Spinal cord (tissue), 10 donors: ENCODE data around the gene ZC3H13. TPM values are rescaled to one million over a fixed set of nuclear protein-coding genes. Genes with fewer than 3 reads are reported as not detected.

Source experiments
- DNase-seq, 6 donors: peaks; one replicate each; pipeline versions ENCODE4 v3.0.0 to v3.0.0-alpha.2; 2013 to 2015; ENCODE audit warnings: low spot score in 6 of 6, low read depth in 4 of 6
- H3K27ac ChIP-seq: one replicate; pipeline ENCODE4 v1.5.1; 2013; ENCODE audit warnings: low read depth, low read length, control low read depth
- H3K27me3 ChIP-seq: one replicate; pipeline ENCODE4 v1.6.1; 2013; ENCODE audit warnings: low read length; ENCODE audit not compliant: control insufficient read depth, insufficient read depth
- H3K36me3 ChIP-seq: one replicate; pipeline ENCODE4 v1.6.1; 2013; ENCODE audit warnings: low read length; ENCODE audit not compliant: control insufficient read depth, insufficient read depth
- H3K4me1 ChIP-seq: one replicate; pipeline ENCODE4 v1.6.1; 2013; ENCODE audit warnings: low read length; ENCODE audit not compliant: control insufficient read depth, insufficient read depth
- H3K4me3 ChIP-seq: one replicate; pipeline ENCODE4 v1.5.1; 2013; ENCODE audit warnings: low read depth, low read length, control low read depth
- H3K9me3 ChIP-seq: one replicate; pipeline ENCODE4 v1.6.1; 2013; ENCODE audit warnings: low read length; ENCODE audit not compliant: control insufficient read depth, insufficient read depth
- WGBS: methylation state at CpG from one replicate; pipeline ENCODE4 v1.1.5; 2013; ENCODE audit warnings: missing lambda C conversion rate; ENCODE audit not compliant: insufficient coverage; 5-methylcytosine and 5-hydroxymethylcytosine counted together
- polyA plus RNA-seq, 2 donors: library from polyadenylated mRNA; unstranded; fragments of 120-200 nt; gene quantifications; one replicate each; pipeline ENCODE4 v1.2.1, GENCODE V29; 2013; ENCODE audit not compliant: insufficient read length in 2 of 2
- total RNA-seq, 2 donors: library from RNA; depleted of rRNA in 1 of 2; stranded (reverse); fragments of 120-200 nt in 1 of 2; fragments of >200 nt in 1 of 2; gene quantifications; one replicate each; pipeline versions ENCODE4 v1.2.3 to v1.2.4, GENCODE V29; 2013 to 2014
- donor health status: healthy.

Gene ZC3H13
- total and polyA plus RNA-seq, 4 donors, result 33.5 to 50.5 (median 36.7) TPM

DNA sequence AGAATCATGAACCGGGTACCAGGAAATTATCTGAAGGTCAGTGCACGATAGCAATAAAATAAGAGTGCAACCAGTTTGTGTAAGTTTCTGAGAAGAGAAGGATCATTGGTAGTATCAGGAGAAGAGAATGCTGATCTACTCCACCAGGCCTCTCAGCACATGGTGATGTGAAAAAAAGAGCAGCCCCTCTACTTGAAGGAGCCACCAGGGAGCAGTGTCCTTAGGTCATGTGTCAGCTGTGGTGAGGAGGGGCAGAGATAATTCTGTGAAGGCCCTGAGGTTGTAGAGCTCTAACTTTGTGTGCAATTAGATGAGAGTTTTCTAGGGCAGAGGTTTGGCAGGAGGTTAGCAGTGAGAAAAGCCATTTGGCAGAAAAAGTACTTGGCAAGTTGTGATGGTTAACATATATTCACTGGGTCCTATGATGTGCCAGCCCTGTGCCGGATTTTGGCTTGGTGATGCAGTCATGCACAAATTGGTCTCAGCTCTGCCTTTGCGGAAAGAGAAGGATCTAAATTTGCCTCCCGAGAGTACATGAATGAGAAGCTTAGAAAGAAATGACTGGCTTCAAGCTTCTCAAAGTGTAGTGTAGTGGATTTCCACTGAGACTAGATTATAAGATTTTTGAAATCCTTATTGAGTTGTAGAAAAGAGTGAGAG lies 19.2 kb upstream of the ZC3H13 start:
- Histone ChIP-seq H3K4me1 (no peaks in the 10 kb centered on the region), H3K4me3 (no peak overlapping the region), H3K27me3 (no peaks in the 10 kb centered on the region), H3K9me3 (no peaks in the 10 kb centered on the region), H3K36me3 (no peaks in the 10 kb centered on the region), H3K27ac (no peak overlapping the region)
- WGBS, result 72% methylated on average over 5 of the region's 5 CpGs
- DNase-seq, result peak in 2 of 6 donors; percentile 17 to 43

DNA sequence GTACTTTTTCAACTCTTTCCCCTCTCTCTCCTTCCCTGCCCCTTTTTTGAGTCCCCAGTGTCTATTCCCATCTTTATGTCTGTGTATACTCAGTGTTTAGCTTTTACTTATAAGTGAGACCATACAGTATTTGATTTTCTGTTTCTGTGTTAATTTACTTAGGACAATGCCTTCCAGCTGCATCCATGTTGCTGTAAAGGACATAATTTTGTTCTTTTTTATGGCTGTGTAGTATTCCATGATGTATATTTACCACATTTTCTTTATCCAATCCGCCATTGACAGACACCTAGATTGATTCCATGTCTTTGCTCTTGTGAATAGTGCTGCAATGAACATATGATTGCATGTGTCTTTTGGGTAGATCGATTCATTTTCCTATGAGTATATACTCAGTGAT lies 10.7 kb upstream of the ZC3H13 start:
- H3K27me3 ChIP-seq, result no peaks in the 10 kb centered on the region
- WGBS, result no CpG with 5 or more reads among the region's 2 CpGs

DNA sequence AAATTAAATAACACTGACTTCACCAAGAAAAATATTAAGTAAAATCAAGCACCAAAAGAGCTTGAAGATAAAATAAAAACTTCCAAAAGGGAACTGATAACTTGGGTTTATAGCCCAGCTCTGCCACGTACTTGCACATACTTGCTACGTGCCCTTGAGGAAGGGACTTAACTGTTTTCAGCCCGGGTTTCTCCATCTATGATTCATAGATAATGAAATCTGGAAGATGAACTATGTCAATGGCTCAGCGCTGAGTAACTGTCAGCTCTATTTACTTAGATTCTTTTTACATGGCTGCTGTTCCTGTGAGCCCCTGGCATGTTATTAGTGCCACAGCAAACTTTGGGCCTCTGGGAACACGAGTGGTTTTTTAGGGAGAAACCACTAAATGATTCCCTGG lies 9.6 kb upstream of the ZC3H13 start:
- no peak for DNase-seq
- Histone ChIP-seq H3K4me3 (no peak overlapping the region), H3K4me1 (no peaks in the 10 kb centered on the region), H3K27ac (no peak overlapping the region), H3K27me3 (no peaks in the 10 kb centered on the region), H3K36me3 (no peaks in the 10 kb centered on the region), H3K9me3 (no peaks in the 10 kb centered on the region)
- WGBS, result 92% methylated on average over 2 of the region's 5 CpGs

More for the DNA sequence above, 10.7 kb upstream of the ZC3H13 start:
- Histone ChIP-seq H3K27ac (no peak overlapping the region), H3K36me3 (no peaks in the 10 kb centered on the region), H3K4me1 (no peaks in the 10 kb centered on the region), H3K4me3 (no peak overlapping the region), H3K9me3 (no peaks in the 10 kb centered on the region)
- no peak for DNase-seq

DNA sequence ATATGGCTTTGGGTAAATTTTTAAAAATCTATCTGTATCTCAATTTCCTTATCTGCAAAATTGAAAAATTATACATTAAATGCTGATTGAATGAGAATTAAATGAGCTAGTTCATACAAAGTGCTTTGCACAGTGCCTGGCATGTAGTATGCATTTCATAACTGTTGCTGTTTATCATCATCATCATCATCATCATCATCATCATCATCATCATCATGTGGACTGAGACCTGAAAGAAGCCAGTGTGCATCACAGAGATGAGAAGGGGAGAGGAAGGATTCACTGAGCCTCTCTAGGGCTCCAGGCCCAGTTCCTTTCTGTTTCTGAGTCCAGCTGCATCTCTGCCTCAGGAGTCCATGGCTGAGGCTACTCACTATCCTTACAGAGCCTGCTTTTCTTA lies 6.9 kb upstream of the ZC3H13 start:
- Histone ChIP-seq H3K4me1 (no peaks in the 10 kb centered on the region), H3K36me3 (no peaks in the 10 kb centered on the region), H3K4me3 (no peak overlapping the region), H3K9me3 (no peaks in the 10 kb centered on the region), H3K27me3 (no peaks in the 10 kb centered on the region), H3K27ac (no peak overlapping the region)
- no peak for DNase-seq

DNA sequence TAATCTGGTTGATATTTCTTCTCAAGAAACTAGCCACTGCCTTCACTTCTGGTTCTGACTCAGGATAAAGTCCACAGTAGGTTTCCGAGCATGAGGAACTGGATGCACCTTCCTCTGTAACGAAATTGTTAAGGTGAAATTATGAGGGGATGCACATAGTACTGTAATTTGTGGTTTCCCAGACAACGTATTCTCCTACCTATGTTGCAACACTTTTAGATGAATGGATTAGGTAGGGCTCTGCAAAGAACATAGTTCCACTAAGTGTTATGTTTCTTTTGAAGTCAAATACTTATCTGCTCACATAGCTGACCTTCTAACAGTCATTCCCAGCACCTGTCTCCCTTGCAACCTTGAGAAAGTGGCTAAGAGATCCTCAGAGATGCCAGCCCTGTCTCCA lies 5.7 kb upstream of the ZC3H13 start:
- no peaks in the 10 kb centered on the region for H3K36me3 ChIP-seq
- H3K4me1 ChIP-seq, result no peaks in the 10 kb centered on the region
- no peaks in the 10 kb centered on the region for H3K27me3 ChIP-seq
- no peaks in the 10 kb centered on the region for H3K9me3 ChIP-seq
- no peak for DNase-seq
- no CpG with 5 or more reads among the region's 3 CpGs for WGBS
- no peak overlapping the region for H3K27ac ChIP-seq
- no peak overlapping the region for H3K4me3 ChIP-seq

DNA sequence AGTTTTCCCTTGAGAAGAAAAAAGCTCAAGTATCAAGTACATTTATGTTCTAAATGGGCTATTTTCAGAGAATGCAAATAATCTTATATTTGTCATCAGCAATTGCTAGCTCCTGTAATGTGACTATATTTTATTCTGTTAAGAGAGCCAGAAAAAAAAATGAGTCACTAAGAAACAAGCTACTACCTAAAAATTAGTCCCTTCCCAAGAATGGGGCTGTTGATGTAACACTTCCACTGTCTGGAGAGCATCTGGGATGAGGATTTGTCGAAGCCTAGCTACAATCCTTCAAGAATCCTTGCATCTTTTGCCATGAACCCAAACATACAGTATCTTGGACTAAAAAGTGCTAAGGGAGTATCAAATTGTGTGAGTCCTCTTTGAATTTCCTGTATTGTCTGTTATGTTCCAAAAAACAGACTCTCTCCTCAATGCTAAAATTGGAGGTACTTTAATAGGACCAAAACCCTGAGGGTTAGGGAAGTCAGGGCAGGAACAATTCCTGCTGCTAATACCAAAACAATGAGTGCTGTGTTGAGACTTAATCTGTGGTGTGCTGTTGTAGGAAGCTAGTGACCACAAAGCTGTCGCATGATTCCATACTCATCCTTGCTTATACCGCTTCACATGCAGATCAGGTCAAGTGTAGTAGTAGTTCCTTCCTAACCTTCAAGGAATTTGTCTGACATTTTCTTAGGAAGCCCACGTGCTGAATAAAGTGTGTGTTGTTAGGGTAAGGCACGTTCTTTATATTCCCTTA lies 4.9 kb upstream of the ZC3H13 start:
- Histone ChIP-seq H3K4me1 (no peaks in the 10 kb centered on the region), H3K27me3 (no peaks in the 10 kb centered on the region), H3K36me3 (no peaks in the 10 kb centered on the region), H3K4me3 (no peak overlapping the region), H3K9me3 (no peaks in the 10 kb centered on the region), H3K27ac (no peak overlapping the region)
- no peak for DNase-seq
- 100% methylated on average over 1 of the region's 5 CpGs for WGBS

DNA sequence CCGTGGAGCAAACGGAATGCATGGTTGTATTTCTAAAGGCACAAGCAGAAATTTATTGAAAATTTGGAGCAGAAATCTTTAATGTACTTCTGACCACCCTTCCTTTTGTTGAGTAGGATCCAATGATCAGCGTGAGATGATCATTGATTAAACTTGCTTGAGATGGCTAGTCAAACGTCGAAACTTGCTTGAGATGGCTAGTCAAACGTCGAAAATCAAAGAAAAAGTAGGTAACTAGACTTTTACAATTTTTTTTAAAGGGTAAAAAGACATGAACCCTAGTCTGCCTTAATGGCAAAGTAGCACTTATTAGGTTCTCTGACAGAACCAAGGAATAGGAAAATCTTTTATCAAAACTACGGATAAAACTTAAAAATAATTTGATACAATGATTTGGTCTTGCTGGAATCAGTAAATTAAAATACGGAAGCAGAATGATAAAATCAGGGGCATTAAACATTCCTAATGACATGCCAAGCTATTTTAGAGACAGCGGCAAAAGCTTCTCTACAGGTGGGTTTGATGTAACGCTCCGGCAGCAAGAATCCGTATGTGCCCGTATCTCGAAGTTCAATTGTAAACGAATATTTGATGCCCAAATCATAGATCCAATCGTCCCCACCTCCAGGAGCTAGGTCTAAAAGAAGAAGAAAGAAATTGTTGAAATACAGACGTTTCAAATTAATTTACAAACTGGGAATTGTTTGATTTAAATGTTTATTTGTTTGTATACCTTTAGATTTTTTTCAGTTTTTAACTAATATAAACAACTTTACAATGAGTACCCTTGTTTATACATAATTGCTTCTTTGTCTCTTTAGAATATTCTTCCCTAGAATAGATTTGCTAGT lies 841 bp upstream of the ZC3H13 start:
- H3K27ac ChIP-seq, result peak overlapping the region; percentile 94

DNA sequence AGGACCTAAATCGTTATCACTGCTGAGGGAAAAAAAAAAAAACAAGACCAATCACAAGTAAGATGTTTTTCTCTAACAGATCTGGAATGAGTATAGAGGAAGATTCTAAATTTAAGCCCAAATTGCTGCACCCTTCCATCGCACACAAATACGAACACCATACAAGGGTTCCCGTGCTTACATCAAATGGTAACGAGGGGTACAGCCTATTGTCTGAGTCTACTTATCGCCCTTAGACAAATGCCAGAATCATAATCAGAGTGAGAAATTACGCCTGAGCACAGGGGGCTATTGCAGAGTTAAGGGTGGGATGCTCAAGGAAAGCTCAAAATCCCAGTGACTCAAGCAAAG lies 603 bp downstream of the ZC3H13 start:
- H3K27ac ChIP-seq, result peak overlapping the region; percentile 94
- no peaks in the 10 kb centered on the region for H3K9me3 ChIP-seq
- no peaks in the 10 kb centered on the region for H3K27me3 ChIP-seq
- peak in 2 of 6 donors; percentile 2 to 47 for DNase-seq
- H3K4me3 ChIP-seq, result peak overlapping the region; percentile 91
- no peaks in the 10 kb centered on the region for H3K4me1 ChIP-seq
- WGBS, result 0% methylated on average over 1 of the region's 7 CpGs
- H3K36me3 ChIP-seq, result no peaks in the 10 kb centered on the region

More for the DNA sequence above, 841 bp upstream of the ZC3H13 start:
- no peaks in the 10 kb centered on the region for H3K4me1 ChIP-seq
- no peaks in the 10 kb centered on the region for H3K9me3 ChIP-seq
- peak overlapping the region; percentile 91 for H3K4me3 ChIP-seq
- 33% methylated on average over 8 of the region's 18 CpGs for WGBS
- H3K36me3 ChIP-seq, result no peaks in the 10 kb centered on the region
- peak in 3 of 6 donors; percentile 1 to 32 (median 13) for DNase-seq
- H3K27me3 ChIP-seq, result no peaks in the 10 kb centered on the region

DNA sequence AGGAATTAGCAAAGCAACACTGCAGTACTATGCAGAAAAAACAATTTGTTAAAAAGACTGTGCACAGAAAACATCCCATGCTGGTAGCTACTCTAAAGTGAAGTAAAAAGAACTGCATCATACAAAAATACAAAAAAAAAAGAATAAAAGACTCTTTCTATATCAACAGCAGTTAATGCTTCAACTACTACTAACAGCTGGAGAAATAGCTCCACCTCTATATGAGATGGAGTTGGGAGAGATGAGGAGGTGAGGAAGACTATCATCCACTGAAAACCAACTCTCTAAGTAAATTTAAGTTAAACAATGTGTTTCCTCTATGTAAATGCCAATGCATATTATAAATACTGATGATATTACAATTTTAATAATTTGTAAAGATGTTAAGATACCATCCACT lies 1.8 kb downstream of the ZC3H13 start:
- no peaks in the 10 kb centered on the region for H3K4me1 ChIP-seq
- H3K9me3 ChIP-seq, result no peaks in the 10 kb centered on the region
- no peaks in the 10 kb centered on the region for H3K36me3 ChIP-seq
- no peak overlapping the region for H3K4me3 ChIP-seq
- no peak overlapping the region for H3K27ac ChIP-seq
- no peak for DNase-seq
- no peaks in the 10 kb centered on the region for H3K27me3 ChIP-seq
